GM12874 (cell line): ENCODE results near the gene CHIT1.

Experiments used
- TF ChIP-seq, protein P1 (sequence below): IDR thresholded peaks from 2 replicates; pipeline ENCODE4 v1.5.1; 2011; ENCODE audit warnings: low read depth, mild to moderate bottlenecking, control low read depth, low read length, moderate library complexity; ENCODE audit not compliant: insufficient read depth

The CHIT1 gene

DNA sequence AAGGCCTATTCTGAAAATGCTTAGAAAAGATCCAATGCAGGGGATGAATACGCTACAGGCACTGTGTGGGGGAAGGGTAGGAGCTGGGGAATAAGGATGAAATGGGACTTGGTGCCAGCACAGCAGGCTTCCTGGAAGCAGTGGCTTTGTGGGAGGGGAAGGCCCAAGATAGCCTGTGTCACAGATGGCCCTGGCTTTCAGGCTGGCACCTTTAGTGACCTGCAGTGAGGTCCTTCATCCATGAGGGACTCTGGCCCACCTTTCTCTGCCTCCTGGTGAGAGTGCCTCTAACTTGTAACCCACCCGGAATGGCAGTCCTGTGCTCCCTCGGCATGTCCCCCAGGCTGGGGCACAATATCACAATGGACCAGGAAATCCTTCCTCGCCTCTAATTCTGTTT lies 43.9 kb downstream of the CHIT1 start:
- TF ChIP-seq, protein P1, sequence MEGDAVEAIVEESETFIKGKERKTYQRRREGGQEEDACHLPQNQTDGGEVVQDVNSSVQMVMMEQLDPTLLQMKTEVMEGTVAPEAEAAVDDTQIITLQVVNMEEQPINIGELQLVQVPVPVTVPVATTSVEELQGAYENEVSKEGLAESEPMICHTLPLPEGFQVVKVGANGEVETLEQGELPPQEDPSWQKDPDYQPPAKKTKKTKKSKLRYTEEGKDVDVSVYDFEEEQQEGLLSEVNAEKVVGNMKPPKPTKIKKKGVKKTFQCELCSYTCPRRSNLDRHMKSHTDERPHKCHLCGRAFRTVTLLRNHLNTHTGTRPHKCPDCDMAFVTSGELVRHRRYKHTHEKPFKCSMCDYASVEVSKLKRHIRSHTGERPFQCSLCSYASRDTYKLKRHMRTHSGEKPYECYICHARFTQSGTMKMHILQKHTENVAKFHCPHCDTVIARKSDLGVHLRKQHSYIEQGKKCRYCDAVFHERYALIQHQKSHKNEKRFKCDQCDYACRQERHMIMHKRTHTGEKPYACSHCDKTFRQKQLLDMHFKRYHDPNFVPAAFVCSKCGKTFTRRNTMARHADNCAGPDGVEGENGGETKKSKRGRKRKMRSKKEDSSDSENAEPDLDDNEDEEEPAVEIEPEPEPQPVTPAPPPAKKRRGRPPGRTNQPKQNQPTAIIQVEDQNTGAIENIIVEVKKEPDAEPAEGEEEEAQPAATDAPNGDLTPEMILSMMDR: no peak

DNA sequence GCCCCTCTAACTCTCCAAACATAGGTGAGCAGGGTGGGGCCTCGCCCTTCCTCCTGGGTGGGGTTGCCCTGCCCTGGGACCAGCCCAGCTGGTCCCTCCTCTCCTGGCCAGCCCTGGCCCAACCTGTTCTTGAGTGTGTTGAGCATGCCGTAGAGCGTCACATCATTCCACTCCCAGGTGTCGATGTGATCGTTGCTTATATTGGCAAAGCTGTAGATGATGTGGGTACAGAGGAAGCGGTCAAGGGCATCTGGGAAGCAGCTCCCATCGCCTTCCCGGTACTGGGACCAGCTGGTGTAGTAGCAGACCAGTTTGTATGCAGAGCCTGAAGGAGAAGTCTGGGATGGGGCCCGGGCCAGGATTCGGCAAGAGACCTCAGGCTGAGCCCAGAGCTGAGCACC lies 44.4 kb downstream of the CHIT1 start:
- TF ChIP-seq, protein P1: no peak

DNA sequence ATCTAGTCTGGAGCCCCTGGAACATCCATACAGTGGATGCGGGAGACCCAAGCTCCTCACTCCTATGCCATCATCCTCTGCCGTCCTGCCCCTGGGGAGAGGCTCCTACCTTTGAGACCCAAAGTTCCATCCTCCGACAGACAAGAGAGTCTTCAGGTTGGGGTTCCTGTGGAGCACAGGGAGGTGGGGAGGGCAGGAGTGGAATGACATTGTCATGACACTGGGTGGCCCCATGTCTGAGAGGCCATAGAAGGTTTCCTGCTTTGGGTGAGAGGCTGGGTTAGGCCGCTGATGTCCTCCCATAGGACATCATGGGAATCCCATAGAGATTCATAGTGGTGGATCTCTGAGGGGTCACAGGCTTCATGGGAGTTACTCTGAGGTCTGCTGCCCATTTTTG lies 45.0 kb downstream of the CHIT1 start:
- TF ChIP-seq, protein P1: no peak

DNA sequence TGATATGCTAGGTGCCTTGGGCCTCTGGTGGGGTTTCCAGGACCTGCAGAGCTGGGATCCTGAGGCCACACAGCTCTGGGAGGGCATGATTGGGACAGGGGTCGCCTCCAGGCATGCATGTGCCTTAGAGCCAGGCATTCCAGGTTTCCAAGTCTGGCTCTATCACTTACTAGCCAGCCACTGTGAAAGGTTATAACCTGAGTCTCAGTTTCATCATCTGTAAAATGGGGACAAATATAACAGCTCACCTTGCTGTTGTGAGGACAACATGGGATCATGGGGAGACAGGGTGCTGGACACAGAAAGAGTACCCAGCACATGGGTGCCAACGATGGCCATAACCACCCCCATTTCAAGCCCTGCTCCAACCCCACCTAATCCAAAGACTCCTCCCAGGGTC lies 45.6 kb downstream of the CHIT1 start:
- TF ChIP-seq, protein P1: no peak

DNA sequence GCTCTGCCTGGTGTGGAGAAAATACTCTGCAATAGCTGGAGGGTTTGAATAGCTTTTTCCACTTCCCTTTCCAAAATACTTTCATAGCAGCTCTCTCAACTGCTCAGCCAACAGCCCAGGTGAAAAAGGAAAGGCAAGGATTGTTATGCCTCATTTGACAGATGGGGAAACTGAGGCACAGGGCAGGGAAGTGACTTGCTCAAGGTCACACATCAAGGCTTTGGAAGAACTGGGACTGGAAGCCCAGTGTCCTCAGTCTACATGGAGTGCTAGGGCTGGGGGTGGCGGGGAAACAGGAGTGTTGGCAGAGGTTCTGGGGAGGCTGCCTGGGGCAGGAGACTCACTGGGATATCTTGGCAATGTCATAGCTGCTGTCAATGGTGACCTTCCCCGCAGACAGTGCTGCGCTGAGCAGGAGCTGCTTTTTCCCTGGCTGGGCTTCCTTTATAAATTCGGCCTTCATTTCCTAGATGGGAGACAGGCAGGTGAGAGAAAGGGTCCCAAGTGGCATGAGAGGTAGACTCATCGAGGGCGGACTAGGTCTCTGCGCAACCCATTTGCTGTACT lies 47.0 kb downstream of the CHIT1 start:
- TF ChIP-seq, protein P1: no peak

DNA sequence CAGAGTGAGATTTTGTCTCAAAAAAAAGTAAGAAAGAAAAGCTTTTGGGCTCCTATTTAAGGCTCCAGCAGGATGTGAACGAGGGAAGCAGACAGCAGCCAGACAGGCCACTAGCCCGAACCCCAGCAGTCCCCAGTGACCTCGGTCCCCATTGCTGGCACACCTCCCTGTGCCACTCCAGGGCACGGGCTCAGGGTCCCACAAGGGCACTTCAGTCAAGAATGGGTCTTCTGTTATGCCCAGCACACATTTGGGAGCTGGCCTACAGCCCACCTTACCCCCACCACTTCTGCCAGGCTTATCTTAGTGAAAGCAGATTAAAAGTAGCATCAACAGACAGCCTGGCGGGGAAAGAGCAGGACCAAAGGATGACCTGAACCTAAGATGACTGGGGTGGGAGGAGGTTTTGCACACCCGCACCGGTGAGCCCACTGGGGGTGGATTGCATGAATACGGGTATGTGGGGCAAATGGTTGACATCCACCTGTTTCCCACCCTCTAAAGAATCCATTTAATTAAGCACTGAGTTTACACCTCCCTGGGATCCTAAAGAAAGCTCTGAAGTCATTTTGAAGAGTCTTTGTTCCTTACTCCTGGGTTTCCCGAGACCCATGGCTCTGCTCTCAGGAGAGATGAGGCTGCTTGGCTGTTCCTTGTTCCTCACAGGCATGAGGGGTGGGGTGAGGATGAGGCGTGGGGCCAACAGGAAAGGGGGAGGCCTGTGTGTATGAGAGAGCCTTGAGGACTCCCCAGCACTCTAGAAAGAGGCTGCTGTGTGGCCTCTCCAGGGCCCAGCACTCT lies 47.7 kb downstream of the CHIT1 start:
- TF ChIP-seq, protein P1: no peak

DNA sequence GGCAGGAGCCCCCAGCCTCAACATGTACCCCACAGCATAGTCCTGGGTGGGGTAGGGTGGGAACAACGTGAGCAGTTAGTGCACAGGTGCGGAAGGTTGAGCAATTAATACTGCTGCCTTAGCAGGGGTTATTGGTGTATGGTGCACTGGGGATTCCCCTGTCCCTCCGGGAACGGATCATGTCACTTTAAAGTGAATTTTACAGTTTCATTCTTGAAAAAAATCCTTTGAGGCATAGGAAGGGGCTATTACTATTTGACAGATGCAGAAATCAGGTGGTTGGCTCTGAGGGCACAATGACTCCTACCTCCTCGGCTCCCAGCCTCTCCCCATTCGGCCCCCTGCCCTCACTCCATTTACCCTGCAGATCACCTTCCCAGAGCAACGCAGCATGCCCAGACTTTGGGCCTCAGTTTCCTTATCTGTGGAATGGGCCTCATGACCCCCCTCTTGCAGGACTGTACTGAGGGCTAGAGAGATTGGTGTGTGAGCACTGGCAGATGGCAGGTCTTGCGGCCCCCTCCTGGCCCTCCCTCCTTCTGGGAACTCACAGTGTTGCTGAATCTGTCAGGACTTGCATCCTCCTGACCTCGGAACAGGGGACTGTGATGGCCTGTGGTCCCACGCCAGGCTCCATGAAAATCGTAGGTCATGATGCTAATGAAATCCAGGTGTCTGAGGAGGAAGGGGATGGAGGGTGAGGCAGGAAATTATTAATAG lies 48.7 kb downstream of the CHIT1 start:
- TF ChIP-seq, protein P1: no peak
